ENCODE data around the gene CST4. TPM values are rescaled to one million over a fixed set of nuclear protein-coding genes. Genes with fewer than 3 reads are reported as not detected.
A peak's percentile ranks its signal among the peaks of the same experiment; 100 is the strongest.

The CST4 gene
- total RNA-seq, 1 donor: not detected

DNA sequence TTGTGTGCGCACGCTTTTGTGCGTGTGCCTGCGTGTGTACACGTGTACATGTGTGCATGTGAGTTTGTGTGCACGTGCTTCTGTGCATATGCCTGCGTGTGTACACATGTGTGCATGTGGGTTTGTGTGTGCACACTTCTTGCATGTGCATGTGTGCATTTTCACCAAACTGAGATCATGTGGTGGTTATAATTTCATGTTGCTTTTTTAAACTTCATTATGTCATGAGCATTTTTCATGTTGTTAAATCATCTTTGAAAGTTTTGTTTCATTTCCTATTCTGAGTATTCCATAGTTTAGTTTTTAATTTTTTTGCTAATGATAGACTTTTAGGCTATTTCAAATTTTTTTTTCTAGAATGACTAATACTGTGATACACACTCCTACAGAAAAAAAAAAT, 44.7 kb downstream of the CST4 start:
- H4K20me1 ChIP-seq (ENCODE audit: insufficient read depth, low read length): no peaks in the 10 kb centered on the region
- no peak overlapping the region for H3K27ac ChIP-seq (ENCODE audit: low read depth, low read length)
- H2AFZ ChIP-seq (ENCODE audit: low read length): no peak overlapping the region
- no peaks in the 10 kb centered on the region for H3K27me3 ChIP-seq (ENCODE audit: insufficient read depth, low read length)
- H3K9me3 ChIP-seq (ENCODE audit: low read depth, low read length): no peaks in the 10 kb centered on the region
- H3K4me1 ChIP-seq (ENCODE audit: insufficient read depth, low read length): peaks cover 14% of the 10 kb centered on the region
- H3K79me2 ChIP-seq (ENCODE audit: insufficient read depth, low read length): no peaks in the 10 kb centered on the region
- H3K36me3 ChIP-seq (ENCODE audit: insufficient read depth, low read length): no peaks in the 10 kb centered on the region
- H3K4me3 ChIP-seq (ENCODE audit: insufficient read depth, low read length): no peak overlapping the region
- no peak overlapping the region for H3K4me2 ChIP-seq (ENCODE audit: insufficient read depth, low read length)
- no peak for DNase-seq (ENCODE audit: insufficient read length, low spot score, missing footprints)
- TF ChIP-seq, protein P1, sequence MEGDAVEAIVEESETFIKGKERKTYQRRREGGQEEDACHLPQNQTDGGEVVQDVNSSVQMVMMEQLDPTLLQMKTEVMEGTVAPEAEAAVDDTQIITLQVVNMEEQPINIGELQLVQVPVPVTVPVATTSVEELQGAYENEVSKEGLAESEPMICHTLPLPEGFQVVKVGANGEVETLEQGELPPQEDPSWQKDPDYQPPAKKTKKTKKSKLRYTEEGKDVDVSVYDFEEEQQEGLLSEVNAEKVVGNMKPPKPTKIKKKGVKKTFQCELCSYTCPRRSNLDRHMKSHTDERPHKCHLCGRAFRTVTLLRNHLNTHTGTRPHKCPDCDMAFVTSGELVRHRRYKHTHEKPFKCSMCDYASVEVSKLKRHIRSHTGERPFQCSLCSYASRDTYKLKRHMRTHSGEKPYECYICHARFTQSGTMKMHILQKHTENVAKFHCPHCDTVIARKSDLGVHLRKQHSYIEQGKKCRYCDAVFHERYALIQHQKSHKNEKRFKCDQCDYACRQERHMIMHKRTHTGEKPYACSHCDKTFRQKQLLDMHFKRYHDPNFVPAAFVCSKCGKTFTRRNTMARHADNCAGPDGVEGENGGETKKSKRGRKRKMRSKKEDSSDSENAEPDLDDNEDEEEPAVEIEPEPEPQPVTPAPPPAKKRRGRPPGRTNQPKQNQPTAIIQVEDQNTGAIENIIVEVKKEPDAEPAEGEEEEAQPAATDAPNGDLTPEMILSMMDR (IDR thresholded peaks at IDR 0.05; ENCODE audit: extremely low read depth, low read depth, low read length): no peak

GRCh38 chr20:23643659-23644058, 45.2 kb downstream of the CST4 start:
- Histone ChIP-seq H3K4me1 (ENCODE audit: insufficient read depth, low read length) (peaks cover 14% of the 10 kb centered on the region), H3K9me3 (ENCODE audit: low read depth, low read length) (no peaks in the 10 kb centered on the region), H3K27ac (ENCODE audit: low read depth, low read length) (no peak overlapping the region), H3K36me3 (ENCODE audit: insufficient read depth, low read length) (no peaks in the 10 kb centered on the region), H3K27me3 (ENCODE audit: insufficient read depth, low read length) (no peaks in the 10 kb centered on the region), H4K20me1 (ENCODE audit: insufficient read depth, low read length) (no peaks in the 10 kb centered on the region), H3K4me3 (ENCODE audit: insufficient read depth, low read length) (no peak overlapping the region), H2AFZ (ENCODE audit: low read length) (no peak overlapping the region), H3K79me2 (ENCODE audit: insufficient read depth, low read length) (no peaks in the 10 kb centered on the region), H3K4me2 (ENCODE audit: insufficient read depth, low read length) (no peak overlapping the region)
- TF ChIP-seq, protein P1 (IDR thresholded peaks at IDR 0.05; ENCODE audit: extremely low read depth, low read depth, low read length): no peak
- no peak for DNase-seq (ENCODE audit: insufficient read length, low spot score, missing footprints)

DNA sequence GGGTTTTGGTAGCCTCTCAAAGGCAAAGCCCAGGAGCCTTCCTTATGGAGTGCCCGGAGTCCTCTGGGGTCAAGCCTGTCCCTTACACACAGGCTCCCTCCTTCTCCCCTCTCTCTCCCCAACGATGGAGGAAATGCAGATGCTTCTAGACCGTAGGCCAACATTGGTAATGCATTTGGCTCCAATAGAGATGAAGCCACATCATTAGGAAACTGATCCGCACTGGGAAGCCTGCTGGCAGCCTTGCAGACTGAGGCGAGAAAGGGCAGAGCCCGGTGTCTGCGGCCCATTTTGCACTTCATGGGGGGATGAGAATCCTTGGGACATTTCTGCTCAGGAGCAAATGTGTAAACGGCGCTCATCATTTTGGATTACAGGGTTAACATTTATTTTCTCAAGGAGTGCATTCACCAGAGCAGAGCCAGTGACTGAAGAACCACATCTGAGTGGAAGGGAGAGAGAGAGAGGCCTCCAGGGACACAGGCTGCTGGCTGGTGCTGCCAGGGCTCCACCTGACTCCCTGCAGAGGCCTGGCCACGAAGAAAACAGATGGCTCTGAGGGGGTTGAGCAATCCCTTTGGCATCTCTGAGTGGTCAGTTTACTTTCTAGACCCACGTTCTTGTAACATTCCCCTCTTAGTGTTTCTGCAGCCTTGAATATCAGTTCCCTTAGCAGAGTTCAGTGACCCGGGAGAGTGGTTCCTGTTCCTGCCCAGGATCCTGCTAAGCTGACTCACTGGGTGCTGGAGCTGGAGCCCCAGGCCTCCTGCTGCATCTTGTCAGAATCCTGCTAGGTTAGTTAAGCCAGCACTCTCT, 46.7 kb downstream of the CST4 start:
- H3K4me3 ChIP-seq (ENCODE audit: insufficient read depth, low read length): no peak overlapping the region
- peaks cover 14% of the 10 kb centered on the region for H3K4me1 ChIP-seq (ENCODE audit: insufficient read depth, low read length)
- peak; percentile 89 for DNase-seq (ENCODE audit: insufficient read length, low spot score, missing footprints)
- TF ChIP-seq, protein P1 (IDR thresholded peaks at IDR 0.05; ENCODE audit: extremely low read depth, low read depth, low read length): no peak
- peaks cover 1% of the 10 kb centered on the region for H3K79me2 ChIP-seq (ENCODE audit: insufficient read depth, low read length)
- H3K9me3 ChIP-seq (ENCODE audit: low read depth, low read length): no peaks in the 10 kb centered on the region
- H4K20me1 ChIP-seq (ENCODE audit: insufficient read depth, low read length): no peaks in the 10 kb centered on the region
- peak overlapping the region; percentile 23 for H3K4me2 ChIP-seq (ENCODE audit: insufficient read depth, low read length)
- H2AFZ ChIP-seq (ENCODE audit: low read length): peak overlapping the region; percentile 3
- no peak overlapping the region for H3K27ac ChIP-seq (ENCODE audit: low read depth, low read length)
- H3K36me3 ChIP-seq (ENCODE audit: insufficient read depth, low read length): no peaks in the 10 kb centered on the region
- no peaks in the 10 kb centered on the region for H3K27me3 ChIP-seq (ENCODE audit: insufficient read depth, low read length)
